ENCODE results near the gene ACOX3.
"Not testable (repeated sequence)": the region's sequence is repeated elsewhere in the genome, so short reads cannot be mapped to it uniquely, and the experiment has no call there.

Gene ACOX3

GRCh38 chr4:8386731-8387130, 53.8 kb downstream of the ACOX3 start:
- DNase-seq, result no peak

GRCh38 chr4:8386131-8386530, 54.4 kb downstream of the ACOX3 start:
- DNase-seq, result not testable (repeated sequence)

- DNase-seq, result no peak
Measured at GRCh38 chr4:8385611-8386010, 54.9 kb downstream of the ACOX3 start.

GRCh38 chr4:8385106-8385505, 55.4 kb downstream of the ACOX3 start:
- no peak for DNase-seq

GRCh38 chr4:8384397-8385060, 56.0 kb downstream of the ACOX3 start:
- no peak for DNase-seq

- no peak for DNase-seq
Measured at GRCh38 chr4:8383451-8384160, 56.9 kb downstream of the ACOX3 start.

GRCh38 chr4:8383016-8383415, 57.5 kb downstream of the ACOX3 start:
- DNase-seq, result no peak

- DNase-seq, result no peak
Measured at GRCh38 chr4:8381814-8382581, 58.5 kb downstream of the ACOX3 start.

GRCh38 chr4:8380511-8381415, 59.8 kb downstream of the ACOX3 start:
- DNase-seq, result no peak

GRCh38 chr4:8379771-8380170, 60.8 kb downstream of the ACOX3 start:
- no peak for DNase-seq

GRCh38 chr4:8379281-8379680, 61.2 kb downstream of the ACOX3 start:
- DNase-seq, result no peak

GRCh38 chr4:8378776-8379175, 61.7 kb downstream of the ACOX3 start:
- DNase-seq, result no peak

- DNase-seq, result no peak
Measured at GRCh38 chr4:8378101-8378724, 62.3 kb downstream of the ACOX3 start.

GRCh38 chr4:8377103-8378075, 63.1 kb downstream of the ACOX3 start:
- DNase-seq, result no peak

- no peak for DNase-seq
Measured at GRCh38 chr4:8376361-8377102, 64.0 kb downstream of the ACOX3 start.

GRCh38 chr4:8374851-8375649, 65.5 kb downstream of the ACOX3 start:
- DNase-seq, result no peak

- no peak for DNase-seq
Measured at GRCh38 chr4:8373973-8374545, 66.5 kb downstream of the ACOX3 start.

- no peak for DNase-seq
Measured at GRCh38 chr4:8373270-8373972, 67.1 kb downstream of the ACOX3 start.
